OCI-LY3 (cell line): ENCODE results near the gene DLD.

Experiments used
- H2AFZ ChIP-seq: fragments of 200-600, 300-600 bp; shearing (Covaris generic); 2 replicates; pipeline ENCODE4 v1.6.0; 2014; ENCODE audit warnings: antibody characterized with exemption, low read depth, low read length
- H3K27ac ChIP-seq: fragments of 200-600, 300-600 bp; sonication (generic); 2 replicates; pipeline ENCODE4 v1.5.1; 2014; ENCODE audit warnings: mild to moderate bottlenecking, low read length, moderate library complexity, mixed read lengths
- H3K27me3 ChIP-seq: fragments of 200-600, 300-600 bp; sonication (generic); 2 replicates; pipeline ENCODE4 v1.6.1; 2014; ENCODE audit warnings: low read depth, low read length, mixed read lengths
- H3K36me3 ChIP-seq: fragments of 200-600, 300-600 bp; sonication (generic); replicated peaks from 2 replicates; pipeline ENCODE3; 2014; ENCODE audit warnings: low read depth, low read length, mixed read lengths
- H3K4me1 ChIP-seq: fragments of 300-600, 200-600 bp; sonication (generic); 2 replicates; pipeline ENCODE4 v1.6.1; 2014; ENCODE audit warnings: low read length, mixed read lengths
- H3K4me2 ChIP-seq: fragments of 200-600, 300-600 bp; sonication (generic); 2 replicates; pipeline ENCODE4 v1.6.1; 2014; ENCODE audit warnings: low read length, mixed read lengths
- H3K4me3 ChIP-seq: fragments of 300-600, 200-600 bp; sonication (generic); 2 replicates; pipeline ENCODE4 v1.5.1; 2014; ENCODE audit warnings: antibody characterized with exemption, mild to moderate bottlenecking, low read length, moderate library complexity
- H3K79me2 ChIP-seq: fragments of 300-600, 200-600 bp; shearing (Covaris generic); 2 replicates; pipeline ENCODE4 v1.6.1; 2014; ENCODE audit warnings: mild to moderate bottlenecking, low read length, mixed read lengths
- H3K9ac ChIP-seq: fragments of 300-600, 200-600 bp; shearing (Covaris generic); 2 replicates; pipeline ENCODE4 v1.6.0; 2014; ENCODE audit warnings: mild to moderate bottlenecking, low read length, moderate library complexity
- H3K9me3 ChIP-seq: fragments of 200-600, 300-600 bp; shearing (Covaris generic); 2 replicates; pipeline ENCODE4 v1.6.1; 2014; ENCODE audit warnings: low read length, mixed read lengths; ENCODE audit not compliant: insufficient read depth
- H4K20me1 ChIP-seq: fragments of 200-600, 300-600 bp; sonication (generic); 2 replicates; pipeline ENCODE4 v1.6.1; 2016; ENCODE audit warnings: low read length, mixed read lengths; ENCODE audit not compliant: insufficient read depth
- EZH2phosphoT487 ChIP-seq: fragments of 200-600 bp; shearing (Covaris generic); IDR thresholded peaks from 2 replicates; pipeline ENCODE4 v1.6.1; 2018; ENCODE audit warnings: antibody characterized with exemption, mixed run types, low read depth
- TF ChIP-seq, protein P1 (sequence below): fragments of 200-600, 300-600 bp; sonication (generic); IDR thresholded peaks from 2 replicates; pipeline ENCODE4 v1.5.1; 2014; ENCODE audit warnings: antibody characterized with exemption, low read length, low read depth

Gene DLD

DNA sequence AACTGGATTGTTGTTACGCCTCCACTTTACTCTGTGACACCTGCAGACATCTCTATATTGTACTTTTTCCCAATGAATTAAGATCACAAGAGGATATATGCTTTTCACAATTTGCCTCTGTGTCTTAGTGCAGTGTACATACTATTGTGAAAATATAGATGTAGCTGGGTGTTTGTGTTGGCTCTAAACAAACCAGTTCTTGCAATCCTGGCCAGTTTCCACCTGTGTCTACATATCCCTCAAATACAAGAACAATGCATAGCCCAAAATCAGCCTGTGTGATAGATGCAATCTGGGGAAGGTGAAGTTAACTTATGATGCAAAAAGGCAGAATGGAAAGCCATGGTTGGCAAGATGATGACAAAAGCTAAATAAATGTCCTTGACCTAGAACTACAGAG is 36.5 kb upstream of the DLD start:
- no peaks in the 10 kb centered on the region for H4K20me1 ChIP-seq
- no peaks in the 10 kb centered on the region for H3K36me3 ChIP-seq
- no peak overlapping the region for H3K4me3 ChIP-seq
- no peak overlapping the region for H2AFZ ChIP-seq
- H3K4me1 ChIP-seq = peaks cover 8% of the 10 kb centered on the region; the same call in 1 of the 2 replicates
- no peak overlapping the region for H3K27ac ChIP-seq
- no peaks in the 10 kb centered on the region for H3K9me3 ChIP-seq
- no peak overlapping the region for H3K9ac ChIP-seq
- no peaks in the 10 kb centered on the region for H3K79me2 ChIP-seq
- TF ChIP-seq EZH2phosphoT487 = no peak
- TF ChIP-seq, protein P1, sequence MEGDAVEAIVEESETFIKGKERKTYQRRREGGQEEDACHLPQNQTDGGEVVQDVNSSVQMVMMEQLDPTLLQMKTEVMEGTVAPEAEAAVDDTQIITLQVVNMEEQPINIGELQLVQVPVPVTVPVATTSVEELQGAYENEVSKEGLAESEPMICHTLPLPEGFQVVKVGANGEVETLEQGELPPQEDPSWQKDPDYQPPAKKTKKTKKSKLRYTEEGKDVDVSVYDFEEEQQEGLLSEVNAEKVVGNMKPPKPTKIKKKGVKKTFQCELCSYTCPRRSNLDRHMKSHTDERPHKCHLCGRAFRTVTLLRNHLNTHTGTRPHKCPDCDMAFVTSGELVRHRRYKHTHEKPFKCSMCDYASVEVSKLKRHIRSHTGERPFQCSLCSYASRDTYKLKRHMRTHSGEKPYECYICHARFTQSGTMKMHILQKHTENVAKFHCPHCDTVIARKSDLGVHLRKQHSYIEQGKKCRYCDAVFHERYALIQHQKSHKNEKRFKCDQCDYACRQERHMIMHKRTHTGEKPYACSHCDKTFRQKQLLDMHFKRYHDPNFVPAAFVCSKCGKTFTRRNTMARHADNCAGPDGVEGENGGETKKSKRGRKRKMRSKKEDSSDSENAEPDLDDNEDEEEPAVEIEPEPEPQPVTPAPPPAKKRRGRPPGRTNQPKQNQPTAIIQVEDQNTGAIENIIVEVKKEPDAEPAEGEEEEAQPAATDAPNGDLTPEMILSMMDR = no peak
- H3K27me3 ChIP-seq = peaks cover 21% of the 10 kb centered on the region
- no peak overlapping the region for H3K4me2 ChIP-seq

DNA sequence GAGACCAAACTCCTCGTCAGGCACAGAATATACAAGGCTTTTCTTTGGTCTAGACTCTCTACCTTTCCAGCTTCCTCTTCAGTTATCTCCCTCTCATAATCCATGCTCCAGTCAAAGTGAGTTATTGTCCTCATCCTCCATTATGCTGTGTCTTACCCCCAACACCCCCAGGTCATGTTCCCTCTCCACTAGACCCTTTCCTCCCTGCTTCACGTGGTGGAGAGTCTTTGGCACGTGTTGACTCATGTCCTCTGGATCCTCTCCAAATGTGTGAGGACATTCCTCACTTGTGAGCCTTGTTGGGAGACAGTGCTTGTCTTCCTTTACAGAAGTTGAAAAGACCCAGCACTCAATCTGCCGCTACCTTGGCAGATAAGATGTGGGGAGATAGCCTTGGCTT is 36.0 kb upstream of the DLD start:
- H3K79me2 ChIP-seq = no peaks in the 10 kb centered on the region
- no peak for TF ChIP-seq EZH2phosphoT487
- H3K27ac ChIP-seq = no peak overlapping the region
- no peak overlapping the region for H3K4me2 ChIP-seq
- no peaks in the 10 kb centered on the region for H3K9me3 ChIP-seq
- no peak overlapping the region for H3K9ac ChIP-seq
- H3K4me3 ChIP-seq = no peak overlapping the region
- H3K4me1 ChIP-seq = peaks cover 8% of the 10 kb centered on the region; the same call in 1 of the 2 replicates
- no peak overlapping the region for H2AFZ ChIP-seq
- no peaks in the 10 kb centered on the region for H3K36me3 ChIP-seq
- H4K20me1 ChIP-seq = no peaks in the 10 kb centered on the region
- peaks cover 21% of the 10 kb centered on the region for H3K27me3 ChIP-seq

DNA sequence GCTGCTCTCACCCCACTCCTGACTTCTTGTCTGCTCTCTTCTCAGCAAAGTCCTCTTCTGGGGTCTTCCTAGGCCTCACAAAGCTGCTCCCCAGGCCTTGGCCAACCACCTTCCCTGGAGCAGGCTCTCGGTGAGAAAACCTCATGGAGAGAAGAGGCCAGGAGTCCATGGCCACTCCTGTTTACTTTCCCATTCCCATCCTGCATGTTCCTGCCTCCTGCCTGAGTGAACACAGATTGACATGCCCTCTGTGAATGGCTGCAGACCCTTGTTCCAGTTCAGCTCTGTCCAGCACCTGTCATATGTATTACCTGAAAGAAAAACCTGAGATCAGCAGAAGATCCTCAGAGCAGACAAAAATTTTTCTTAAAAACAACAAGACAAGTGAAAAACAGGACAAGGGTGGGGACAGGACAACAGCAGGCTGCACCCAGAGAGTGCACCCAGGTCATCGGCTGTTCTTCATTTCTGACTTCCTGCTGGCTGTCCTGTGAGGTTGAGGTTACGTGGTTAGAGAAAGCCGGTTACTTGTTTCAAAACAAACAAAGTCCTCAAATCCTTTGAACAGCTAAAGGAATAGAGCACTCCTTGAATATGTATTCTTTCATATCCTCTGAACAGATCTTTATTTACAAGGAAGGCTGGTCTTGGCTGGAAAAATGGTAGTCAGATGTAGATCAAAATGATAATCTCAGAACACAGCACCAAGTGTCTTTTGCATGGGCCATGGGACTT is 34.0 kb upstream of the DLD start:
- Histone ChIP-seq H3K36me3 (no peaks in the 10 kb centered on the region), H3K27ac (no peak overlapping the region), H3K9me3 (no peaks in the 10 kb centered on the region), H3K27me3 (peaks cover 26% of the 10 kb centered on the region), H3K4me1 (peaks cover 8% of the 10 kb centered on the region; the same call in 1 of the 2 replicates), H4K20me1 (no peaks in the 10 kb centered on the region), H2AFZ (no peak overlapping the region), H3K79me2 (no peaks in the 10 kb centered on the region), H3K9ac (no peak overlapping the region), H3K4me3 (no peak overlapping the region), H3K4me2 (no peak overlapping the region)
- no peak for TF ChIP-seq EZH2phosphoT487
- TF ChIP-seq, protein P1 = no peak

DNA sequence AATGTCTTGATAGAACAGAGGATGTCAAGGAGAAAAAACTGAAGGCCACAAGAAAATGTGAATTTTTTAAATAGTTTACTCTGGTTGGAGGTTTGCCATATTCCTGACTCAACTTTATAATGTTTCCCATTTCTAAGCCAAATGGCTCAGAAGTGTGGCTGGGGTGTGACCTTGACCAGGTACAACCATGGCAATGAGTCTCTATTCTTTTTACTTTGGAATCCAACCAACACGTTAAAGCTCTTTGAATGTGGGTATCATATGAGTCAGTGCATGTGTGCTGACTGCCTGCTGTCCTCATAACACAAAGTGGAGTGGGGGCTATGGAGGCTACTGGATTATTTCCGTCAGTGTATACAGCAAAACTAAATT is 33.5 kb upstream of the DLD start:
- no peak overlapping the region for H3K9ac ChIP-seq
- H3K4me1 ChIP-seq = peaks cover 5% of the 10 kb centered on the region; the same call in 1 of the 2 replicates
- TF ChIP-seq EZH2phosphoT487 = no peak
- no peaks in the 10 kb centered on the region for H3K79me2 ChIP-seq
- no peaks in the 10 kb centered on the region for H4K20me1 ChIP-seq
- H3K27me3 ChIP-seq = peaks cover 26% of the 10 kb centered on the region
- no peak overlapping the region for H3K4me3 ChIP-seq
- H3K27ac ChIP-seq = no peak overlapping the region
- no peak overlapping the region for H2AFZ ChIP-seq
- no peaks in the 10 kb centered on the region for H3K36me3 ChIP-seq
- no peak overlapping the region for H3K4me2 ChIP-seq
- H3K9me3 ChIP-seq = no peaks in the 10 kb centered on the region

DNA sequence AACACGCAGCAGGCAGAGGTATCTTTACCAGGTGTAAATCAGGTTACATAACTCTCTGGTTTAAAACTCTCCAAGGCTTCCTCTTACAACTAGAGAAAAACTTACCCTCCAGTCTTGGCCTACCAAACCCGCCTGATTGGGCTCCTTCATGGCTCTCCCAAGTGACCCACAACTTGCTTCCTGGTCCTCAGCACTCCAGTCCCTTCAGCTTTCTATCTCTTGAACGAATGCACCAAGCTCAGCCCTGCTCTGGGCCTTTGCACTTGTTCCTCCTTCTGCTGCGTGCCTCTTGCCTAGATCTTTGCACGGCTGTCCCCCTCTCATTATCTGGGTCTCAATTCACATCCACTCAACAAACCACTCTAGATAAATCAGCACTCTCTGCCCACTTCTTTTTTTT is 32.7 kb upstream of the DLD start:
- Histone ChIP-seq H4K20me1 (no peaks in the 10 kb centered on the region), H2AFZ (no peak overlapping the region), H3K27ac (no peak overlapping the region), H3K9me3 (no peaks in the 10 kb centered on the region), H3K4me2 (no peak overlapping the region), H3K9ac (no peak overlapping the region), H3K79me2 (no peaks in the 10 kb centered on the region), H3K36me3 (no peaks in the 10 kb centered on the region), H3K4me3 (no peak overlapping the region), H3K27me3 (peaks cover 27% of the 10 kb centered on the region), H3K4me1 (no peaks in the 10 kb centered on the region)
- TF ChIP-seq, protein P1 = no peak
- no peak for TF ChIP-seq EZH2phosphoT487
